Neutrophil (primary cell): Measurements from ENCODE around the gene RNF141.

ENCODE experiments used
- H3K27ac ChIP-seq: fragments of 200-600 bp; sonication (generic); 2 replicates; pipeline ENCODE4 v1.5.1; 2016; ENCODE audit warnings: mild to moderate bottlenecking, moderate library complexity
- H3K27me3 ChIP-seq: fragments of 200-600 bp; sonication (generic); 2 replicates; pipeline ENCODE4 v1.6.0; 2016; ENCODE audit warnings: mild to moderate bottlenecking
- H3K36me3 ChIP-seq: fragments of 200-600 bp; sonication (generic); 2 replicates; pipeline ENCODE4 v1.5.1; 2017
- H3K4me1 ChIP-seq, 2 experiments: fragments of 200-600 bp in 1 of 2; sonication (generic) in 1 of 2; 1 replicate in 1 of 2; 2 replicates in 1 of 2; pipeline versions ENCODE4 v1.5.1 to v1.6.1; 2013 to 2016; ENCODE audit warnings: low read depth in 1 of 2, low read length in 1 of 2, mild to moderate bottlenecking in 1 of 2, moderate library complexity in 1 of 2; ENCODE audit not compliant: control insufficient read depth in 1 of 2, insufficient read depth in 1 of 2
- H3K4me3 ChIP-seq, 2 experiments: fragments of 200-600 bp in 1 of 2; sonication (generic) in 1 of 2; 1 replicate in 1 of 2; 2 replicates in 1 of 2; pipeline ENCODE4 v1.5.1; 2013 to 2016; ENCODE audit warnings: low read depth in 1 of 2, low read length in 1 of 2, mild to moderate bottlenecking in 1 of 2, moderate library complexity in 1 of 2
- H3K9me3 ChIP-seq: fragments of 200-600 bp; sonication (generic); 2 replicates; pipeline ENCODE4 v1.5.1; 2016
- CTCF ChIP-seq: fragments of 200-600 bp; sonication (generic); IDR thresholded peaks from 2 replicates; pipeline ENCODE4 v1.5.1; 2016; ENCODE audit warnings: antibody characterized with exemption

Gene RNF141

GRCh38 chr11:10561947-10562346 lies 21.0 kb upstream of the RNF141 start:
- H3K4me3 ChIP-seq, result no peak overlapping the region
- no peaks in the 10 kb centered on the region for H3K27me3 ChIP-seq
- no peaks in the 10 kb centered on the region for H3K9me3 ChIP-seq
- TF ChIP-seq CTCF, result no peak
- H3K4me1 ChIP-seq, result peaks cover 6 to 10% of the 10 kb centered on the region in 2 experiments
- H3K36me3 ChIP-seq, result no peaks in the 10 kb centered on the region
- H3K27ac ChIP-seq, result no peak overlapping the region

DNA sequence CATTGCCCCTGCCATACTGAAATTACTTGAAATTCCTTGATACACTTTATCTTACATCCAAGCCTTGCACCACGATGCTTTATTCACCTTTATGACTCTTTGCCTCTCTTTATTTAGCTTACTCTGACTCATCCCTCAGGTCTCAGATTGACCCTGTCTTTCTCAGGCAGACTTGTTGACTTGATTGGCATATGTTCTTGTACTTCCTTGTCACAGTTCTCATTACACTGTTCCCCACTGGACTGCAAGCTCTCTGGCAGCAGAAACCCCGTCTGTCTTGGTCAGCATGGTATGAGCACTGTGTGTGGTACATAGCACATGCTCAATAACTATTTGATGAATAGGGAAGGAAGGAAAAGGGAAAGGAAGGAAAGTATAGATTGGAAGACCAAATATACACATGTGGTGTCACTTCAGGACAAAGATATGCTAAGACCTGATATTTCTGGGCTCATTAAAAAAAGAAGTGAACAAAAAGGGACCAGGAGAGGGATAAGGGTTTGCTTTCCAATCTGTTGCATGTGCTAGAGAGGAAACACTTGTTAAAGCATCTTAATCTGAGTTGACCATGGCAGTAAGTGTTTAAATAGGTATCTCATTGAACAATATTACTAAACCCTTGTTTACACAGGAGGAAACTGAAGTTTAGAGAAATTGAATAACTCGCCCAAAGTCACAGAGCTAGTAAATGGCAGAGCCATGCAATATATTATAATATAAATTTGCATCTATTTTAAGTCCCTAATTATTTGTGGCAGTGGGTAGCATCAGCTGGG lies 20.2 kb upstream of the RNF141 start:
- Histone ChIP-seq H3K4me1 (peaks cover 6 to 16% of the 10 kb centered on the region in 2 experiments), H3K36me3 (no peaks in the 10 kb centered on the region), H3K27ac (no peak overlapping the region), H3K4me3 (no peak overlapping the region), H3K9me3 (no peaks in the 10 kb centered on the region), H3K27me3 (no peaks in the 10 kb centered on the region)
- no peak for TF ChIP-seq CTCF

DNA sequence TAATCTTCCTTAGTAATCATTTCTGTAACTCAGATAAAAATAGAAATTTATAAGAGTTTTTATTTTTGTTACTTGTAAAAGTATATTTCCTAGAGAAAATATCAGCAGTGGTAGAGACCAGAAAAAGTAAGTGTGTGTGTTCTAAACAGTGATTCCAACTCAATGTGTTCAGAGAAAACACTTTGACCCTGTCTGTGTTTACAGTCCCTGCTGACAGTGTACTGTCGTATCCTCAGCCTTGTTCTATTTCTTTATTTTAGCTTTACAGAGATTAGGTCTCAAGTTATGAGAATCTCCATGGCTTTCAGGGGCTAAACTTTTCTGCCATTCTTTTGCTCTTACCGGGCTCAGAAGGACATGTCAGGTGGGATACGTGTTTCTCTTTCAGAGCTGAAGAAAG lies 17.3 kb upstream of the RNF141 start:
- Histone ChIP-seq H3K27me3 (no peaks in the 10 kb centered on the region), H3K4me1 (peaks cover 0 to 8% of the 10 kb centered on the region in 2 experiments), H3K4me3 (no peak overlapping the region), H3K36me3 (no peaks in the 10 kb centered on the region), H3K27ac (no peak overlapping the region), H3K9me3 (no peaks in the 10 kb centered on the region)
- no peak for TF ChIP-seq CTCF

- TF ChIP-seq CTCF, result no peak
- H3K27ac ChIP-seq, result no peak overlapping the region
- no peaks in the 10 kb centered on the region for H3K27me3 ChIP-seq
- no peaks in the 10 kb centered on the region for H3K9me3 ChIP-seq
- H3K36me3 ChIP-seq, result no peaks in the 10 kb centered on the region
- H3K4me1 ChIP-seq, result peaks cover 6 to 12% of the 10 kb centered on the region in 2 experiments
- no peak overlapping the region for H3K4me3 ChIP-seq
Measured at GRCh38 chr11:10556590-10556989, 15.6 kb upstream of the RNF141 start.

- peaks cover 6 to 12% of the 10 kb centered on the region in 2 experiments for H3K4me1 ChIP-seq
- no peaks in the 10 kb centered on the region for H3K9me3 ChIP-seq
- TF ChIP-seq CTCF, result no peak
- H3K36me3 ChIP-seq, result no peaks in the 10 kb centered on the region
- H3K27me3 ChIP-seq, result no peaks in the 10 kb centered on the region
- H3K27ac ChIP-seq, result no peak overlapping the region
- no peak overlapping the region for H3K4me3 ChIP-seq
Measured at GRCh38 chr11:10551845-10552352, 10.9 kb upstream of the RNF141 start.
